Lung (tissue), 12 donors: Measurements from ENCODE around the gene RAD18. TPM values are rescaled to one million over a fixed set of nuclear protein-coding genes. Genes with fewer than 3 reads are reported as not detected.
A peak's percentile ranks its signal among the peaks of the same experiment; 100 is the strongest.

Experiments
- ATAC-seq: fragments of 200-7000 bp; cut with Tn5 transposase; one replicate; pipeline ENCODE4 v1.9.1; 2020; ENCODE audit warnings: moderate number of reproducible peaks; ENCODE audit not compliant: insufficient read depth, low FRiP score
- DNase-seq, 3 donors: peaks; one replicate each; pipeline ENCODE4 v3.0.0-alpha.2; 2013 to 2017
- H3K27ac ChIP-seq, 2 donors: one replicate each; pipeline ENCODE4 v1.5.1; 2013; ENCODE audit warnings: mild to moderate bottlenecking in 2 of 2, moderate library complexity in 2 of 2, control low read depth in 1 of 2, inconsistent platforms in 1 of 2, low read depth in 1 of 2, low read length in 1 of 2
- H3K27me3 ChIP-seq, 3 donors: one replicate each; pipeline ENCODE4 v1.5.1; 2013; ENCODE audit warnings: low read length in 2 of 3; ENCODE audit not compliant: control insufficient read depth in 3 of 3, insufficient read depth in 3 of 3
- H3K36me3 ChIP-seq, 4 donors: one replicate each; pipeline ENCODE4 v1.5.1; 2013; ENCODE audit warnings: low read length in 4 of 4, mild to moderate bottlenecking in 1 of 4, moderate library complexity in 1 of 4; ENCODE audit not compliant: control insufficient read depth in 4 of 4, insufficient read depth in 4 of 4
- H3K4me1 ChIP-seq, 5 donors: one replicate each; pipeline ENCODE4 v1.5.1; 2013; ENCODE audit warnings: low read length in 5 of 5, mild to moderate bottlenecking in 2 of 5, moderate library complexity in 1 of 5; ENCODE audit not compliant: control insufficient read depth in 5 of 5, insufficient read depth in 5 of 5
- H3K4me3 ChIP-seq: one replicate; pipeline ENCODE4 v1.5.1; 2013; ENCODE audit warnings: mild to moderate bottlenecking, control low read depth, moderate library complexity
- H3K9ac ChIP-seq, 2 donors: one replicate each; pipeline ENCODE4 v1.5.1; 2013; ENCODE audit warnings: low read length in 2 of 2, control low read depth in 1 of 2; ENCODE audit not compliant: insufficient read depth in 1 of 2
- H3K9me3 ChIP-seq, 4 donors: one replicate each; pipeline ENCODE4 v1.5.1; 2013; ENCODE audit warnings: low read length in 3 of 4, mild to moderate bottlenecking in 1 of 4, moderate library complexity in 1 of 4; ENCODE audit not compliant: control insufficient read depth in 4 of 4, insufficient read depth in 3 of 4
- CTCF ChIP-seq: IDR thresholded peaks from 2 replicates; pipeline ENCODE4 v1.5.1; 2012; ENCODE audit warnings: mild to moderate bottlenecking; ENCODE audit errors: control extremely low read depth, extremely low read depth
- WGBS, 2 donors: extraction: QIAGEN DNeasy Blood & Tissue Kit; methylation state at CpG; one replicate each; pipeline ENCODE4 v1.1.7; 2013; 5-methylcytosine and 5-hydroxymethylcytosine counted together
- polyA plus RNA-seq, 2 donors: library from polyadenylated mRNA; stranded (reverse); fragments of 200-250 nt; gene quantifications; one replicate each; pipeline ENCODE4 v1.2.1, GENCODE V29; 2013
- total RNA-seq, 2 donors: library from RNA; depleted of rRNA in 1 of 2; stranded (reverse); fragments of >200 nt in 1 of 2; gene quantifications; one replicate each; pipeline ENCODE4 v1.2.1, GENCODE V29; 2014 to 2021
- donor health status: control.
- donor health status: control.
- donor health status: Bipolar disorder and iron deficiency.
- donor health status: healthy.
- donor health status: DM: yes; HTN: yes; CAD: no.

RAD18 gene
- total and polyA plus RNA-seq, 4 donors = 2.1 to 23.6 (median 6.3) TPM

- Histone ChIP-seq H3K27me3 (peaks cover 0 to 3% (median 0%) of the 10 kb centered on the region in 3 donors), H3K36me3 (peaks cover 0 to 3% (median 0%) of the 10 kb centered on the region in 4 donors), H3K9me3 (no peaks in the 10 kb centered on the region), H3K4me3 (no peak overlapping the region), H3K9ac (no peak overlapping the region), H3K27ac (no peak overlapping the region), H3K4me1 (peaks cover 0 to 10% (median 3%) of the 10 kb centered on the region in 5 donors)
- 82 to 92% methylated on average over 2 of the region's 2 CpGs for WGBS, 2 donors
- DNase-seq (no peak), ATAC-seq (no peak)
- no peak for TF ChIP-seq CTCF
Measured at GRCh38 chr3:8966150-8966819, 3.0 kb upstream of the RAD18 start.

- H3K4me1 ChIP-seq = peaks cover 0 to 10% (median 3%) of the 10 kb centered on the region in 5 donors
- 85 to 87% methylated on average over 11 of the region's 11 CpGs for WGBS, 2 donors
- H3K27ac ChIP-seq = no peak overlapping the region
- TF ChIP-seq CTCF = no peak
- H3K4me3 ChIP-seq = no peak overlapping the region
- H3K9ac ChIP-seq = no peak overlapping the region
- peaks cover 0 to 3% (median 0%) of the 10 kb centered on the region in 4 donors for H3K36me3 ChIP-seq
- ATAC-seq = no peak
- H3K27me3 ChIP-seq = peaks cover 0 to 3% (median 0%) of the 10 kb centered on the region in 3 donors
- no peaks in the 10 kb centered on the region for H3K9me3 ChIP-seq
- no peak for DNase-seq
Measured at GRCh38 chr3:8964436-8965370, 1.4 kb upstream of the RAD18 start.

- Histone ChIP-seq H3K9ac (peak overlapping the region; percentile 74 to 91), H3K9me3 (no peaks in the 10 kb centered on the region), H3K4me3 (no peak overlapping the region), H3K27ac (no peak overlapping the region), H3K36me3 (peaks cover 0 to 6% (median 1%) of the 10 kb centered on the region in 4 donors), H3K27me3 (no peaks in the 10 kb centered on the region), H3K4me1 (peaks cover 0 to 10% (median 3%) of the 10 kb centered on the region in 5 donors)
- DNase-seq (no peak), ATAC-seq (no peak)
- WGBS, 2 donors = 31 to 40% methylated on average over 6 of the region's 6 CpGs
- no peak for TF ChIP-seq CTCF
Measured at GRCh38 chr3:8962226-8962861, 928 bp downstream of the RAD18 start.
